NCI-H82 treated with DMSO at 0.1 percent for 48 hours (cell line): ENCODE measurements around the gene HTRA3.

Experiments
- DNase-seq: peaks from one replicate; lab custom pipeline; 2025; ENCODE audit not compliant: unreplicated experiment; lab: John Stamatoyannopoulos, UW

Gene HTRA3

DNA sequence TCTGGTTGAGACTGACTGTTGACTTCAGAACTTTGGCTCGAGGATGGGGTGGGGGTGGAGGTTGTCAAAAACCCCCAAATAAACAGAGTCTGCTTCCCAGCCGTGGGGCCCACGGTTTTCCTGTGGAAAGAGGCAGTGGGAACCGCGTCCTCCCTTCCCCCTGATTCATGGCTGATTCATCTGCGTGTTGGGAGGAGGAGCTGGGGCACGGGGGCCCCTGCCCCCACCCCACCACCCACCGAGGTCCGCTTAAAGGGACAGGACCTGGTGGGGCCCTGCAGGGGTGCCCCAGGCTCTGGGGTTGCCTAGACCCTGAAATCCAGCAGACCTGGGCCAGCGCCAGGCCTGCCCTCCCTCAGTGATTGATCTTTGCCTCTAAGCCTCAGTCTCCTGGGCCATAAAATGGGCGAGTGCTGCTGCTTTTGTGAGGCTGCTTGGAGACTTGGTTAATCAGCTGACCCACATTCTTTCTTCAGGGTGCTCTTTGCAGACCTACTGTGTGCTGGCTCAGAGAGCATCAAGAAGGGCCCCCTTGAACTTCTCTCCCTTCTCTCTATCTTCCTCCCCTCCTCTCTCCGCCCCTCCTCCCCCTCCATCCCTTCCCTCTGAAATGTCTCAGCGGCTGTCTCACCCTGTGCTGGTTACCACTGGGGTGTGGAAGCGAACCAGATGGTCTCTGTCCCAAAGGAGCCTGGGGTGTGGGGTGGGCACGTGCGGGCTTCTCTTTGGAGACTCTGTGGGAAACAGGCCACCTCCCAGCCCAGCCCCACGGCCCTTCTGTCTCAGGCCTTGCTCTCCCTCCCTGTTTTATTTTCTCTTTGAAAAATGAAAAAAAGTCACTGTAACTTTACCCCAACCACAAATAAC is 9.1 kb downstream of the HTRA3 start:
- DNase-seq, result no peak

DNA sequence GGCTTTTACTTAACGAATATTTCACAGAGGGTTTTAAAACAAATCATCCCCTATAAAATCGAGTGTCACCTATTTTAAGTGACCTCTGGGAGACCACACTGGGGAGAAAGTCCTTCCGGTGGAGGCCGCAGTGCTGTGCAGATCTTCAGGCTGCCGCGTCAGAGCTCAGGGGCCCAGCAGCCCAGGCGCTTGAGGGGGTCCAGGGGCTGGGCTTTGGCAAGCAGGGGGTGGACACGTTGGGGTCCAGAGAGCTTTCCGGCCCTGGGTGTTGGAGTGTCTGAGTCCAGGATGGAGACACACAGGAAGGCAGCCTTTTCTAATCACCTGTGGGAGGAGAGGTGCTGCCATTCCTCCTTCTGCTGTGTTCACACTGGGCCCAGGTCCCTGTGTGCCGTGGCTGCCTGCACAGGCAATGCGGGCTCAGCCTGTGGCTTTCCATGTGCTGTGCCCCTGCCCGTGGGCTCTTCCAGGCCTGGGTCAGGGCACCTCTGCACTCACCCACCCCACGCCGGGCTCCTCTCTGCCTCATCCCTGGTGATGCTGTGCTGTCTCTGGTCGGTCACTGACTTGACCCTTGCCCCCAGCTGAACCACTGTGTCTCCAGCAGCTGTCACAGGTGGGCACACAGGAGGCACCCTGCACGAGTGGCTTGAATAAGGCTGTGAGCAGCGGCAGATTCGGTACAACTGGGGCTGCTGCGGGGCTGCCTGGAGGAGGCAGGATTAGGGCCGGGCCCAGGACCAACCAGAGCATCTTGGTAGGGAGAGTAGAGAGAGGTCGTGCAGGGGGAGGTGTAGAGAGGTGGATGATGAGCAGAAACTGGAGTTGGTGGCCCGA is 10.0 kb downstream of the HTRA3 start:
- DNase-seq, result no peak

GRCh38 chr4:8280158-8280875 is 10.8 kb downstream of the HTRA3 start:
- no peak for DNase-seq

DNA sequence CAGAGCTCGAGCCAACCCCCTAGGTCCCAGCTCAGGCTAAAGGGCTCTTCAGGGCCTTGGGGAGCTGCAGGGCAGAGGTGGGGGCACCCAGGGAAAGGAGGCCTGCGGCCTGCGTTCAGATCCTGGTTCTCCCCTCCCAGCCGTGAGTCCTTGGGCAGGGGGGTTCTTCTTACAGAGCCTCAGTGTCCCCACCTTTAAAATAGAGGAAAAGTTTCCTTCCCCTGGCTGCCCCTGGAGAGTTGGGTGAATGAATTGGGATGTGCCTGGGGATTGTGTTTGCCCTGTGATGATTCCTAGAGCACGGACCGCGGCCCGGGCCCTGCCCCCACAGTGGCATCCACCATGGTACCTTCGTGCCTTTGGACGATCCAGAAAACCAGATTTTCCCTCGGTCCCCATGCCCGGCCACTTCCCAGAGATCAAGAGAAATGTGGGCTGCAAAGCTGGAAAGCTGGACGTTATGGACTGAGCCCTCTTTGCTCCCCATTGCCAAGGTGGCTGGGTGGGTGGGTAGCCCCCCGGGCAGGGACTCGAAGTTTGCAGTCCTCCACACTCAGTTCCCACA is 11.4 kb downstream of the HTRA3 start:
- no peak for DNase-seq

GRCh38 chr4:8281519-8282133 is 12.1 kb downstream of the HTRA3 start:
- no peak for DNase-seq

- no peak for DNase-seq
Observed at GRCh38 chr4:8282134-8282641, 12.6 kb downstream of the HTRA3 start.

DNA sequence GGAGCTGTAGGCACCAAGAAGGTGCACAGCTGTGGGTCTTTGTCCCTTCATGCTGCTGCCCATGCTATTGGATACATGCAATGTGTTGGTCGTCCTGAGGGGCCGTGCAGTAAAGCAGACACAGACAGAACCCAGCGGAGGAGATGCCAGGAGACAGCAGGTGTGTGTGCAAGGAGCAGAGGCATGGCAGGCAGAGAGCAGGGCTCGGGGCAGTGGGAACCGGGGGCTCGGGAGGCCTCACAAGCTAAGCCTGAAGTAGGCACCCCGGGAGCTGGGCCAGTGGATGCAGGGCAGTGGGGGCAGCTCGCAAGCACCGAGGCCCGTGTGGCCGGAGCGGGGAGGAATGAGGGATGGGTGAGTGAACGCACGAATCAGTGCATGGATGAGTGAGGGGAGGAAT is 13.2 kb downstream of the HTRA3 start:
- no peak for DNase-seq

GRCh38 chr4:8283161-8283560 is 13.6 kb downstream of the HTRA3 start:
- DNase-seq, result no peak

- DNase-seq, result no peak
Observed at GRCh38 chr4:8283631-8284121, 14.1 kb downstream of the HTRA3 start.

GRCh38 chr4:8284391-8284790 is 14.8 kb downstream of the HTRA3 start:
- DNase-seq, result no peak

GRCh38 chr4:8285143-8285975 is 15.8 kb downstream of the HTRA3 start:
- no peak for DNase-seq

GRCh38 chr4:8285976-8286718 is 16.6 kb downstream of the HTRA3 start:
- no peak for DNase-seq

DNA sequence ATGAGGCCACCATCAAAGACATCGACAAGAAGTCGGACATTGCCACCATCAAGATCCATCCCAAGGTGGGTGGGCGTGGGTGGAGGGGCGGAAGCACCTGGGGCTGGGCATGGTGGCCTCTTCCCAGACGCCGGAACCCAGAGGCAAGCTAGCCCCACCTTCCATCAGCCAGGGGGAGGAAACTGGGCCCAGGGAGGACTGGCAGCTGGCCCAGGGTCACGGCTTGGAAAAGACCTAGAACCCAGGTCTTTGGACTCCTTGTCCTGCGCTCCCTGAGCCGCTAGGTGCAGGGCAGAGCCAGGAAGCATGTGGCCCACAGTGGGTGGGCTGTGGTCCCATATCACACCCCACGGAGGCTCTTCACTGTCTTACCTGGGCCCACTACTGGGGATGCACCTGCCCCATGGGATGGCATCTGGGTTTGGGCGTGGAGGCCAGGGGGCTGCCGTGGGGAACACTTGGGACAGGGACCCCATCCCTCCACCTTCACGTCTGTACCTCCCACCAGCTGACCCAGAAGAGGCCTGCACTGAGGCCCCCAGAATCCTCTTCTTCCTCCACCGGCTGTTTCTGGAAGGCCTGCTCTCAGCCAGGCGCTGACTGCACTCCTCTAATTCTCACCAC is 17.3 kb downstream of the HTRA3 start:
- DNase-seq, result no peak

GRCh38 chr4:8287343-8288280 is 18.1 kb downstream of the HTRA3 start:
- DNase-seq, result no peak

DNA sequence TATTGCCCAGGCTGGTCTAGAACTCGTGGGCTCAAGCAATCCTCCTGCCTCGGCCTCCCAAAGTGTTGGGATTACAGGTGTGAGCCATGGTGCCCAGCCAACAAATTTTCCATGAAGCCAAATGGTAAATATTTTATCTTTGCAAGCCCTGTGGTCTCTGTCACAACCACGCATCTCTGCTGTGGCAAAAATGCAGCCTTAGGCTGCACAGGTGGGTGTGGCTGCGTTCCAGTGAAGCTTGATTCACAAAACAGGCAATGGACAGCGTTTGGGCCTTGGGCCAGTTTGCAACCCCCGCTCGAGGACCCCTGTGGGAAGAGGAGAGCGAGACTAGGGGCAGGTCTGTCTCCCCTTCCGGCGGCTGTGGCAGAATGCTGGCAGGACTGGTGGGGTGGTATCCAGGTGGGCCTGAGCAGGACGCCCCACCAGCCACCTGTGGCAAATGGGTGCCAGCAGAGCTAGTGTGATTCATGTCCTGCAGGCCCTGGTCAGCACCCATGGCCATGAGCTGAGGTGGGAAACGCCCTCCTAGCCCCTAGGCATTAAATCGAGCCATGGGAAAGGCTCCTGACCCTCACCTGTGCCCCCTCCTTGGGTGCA is 19.7 kb downstream of the HTRA3 start:
- no peak for DNase-seq

DNA sequence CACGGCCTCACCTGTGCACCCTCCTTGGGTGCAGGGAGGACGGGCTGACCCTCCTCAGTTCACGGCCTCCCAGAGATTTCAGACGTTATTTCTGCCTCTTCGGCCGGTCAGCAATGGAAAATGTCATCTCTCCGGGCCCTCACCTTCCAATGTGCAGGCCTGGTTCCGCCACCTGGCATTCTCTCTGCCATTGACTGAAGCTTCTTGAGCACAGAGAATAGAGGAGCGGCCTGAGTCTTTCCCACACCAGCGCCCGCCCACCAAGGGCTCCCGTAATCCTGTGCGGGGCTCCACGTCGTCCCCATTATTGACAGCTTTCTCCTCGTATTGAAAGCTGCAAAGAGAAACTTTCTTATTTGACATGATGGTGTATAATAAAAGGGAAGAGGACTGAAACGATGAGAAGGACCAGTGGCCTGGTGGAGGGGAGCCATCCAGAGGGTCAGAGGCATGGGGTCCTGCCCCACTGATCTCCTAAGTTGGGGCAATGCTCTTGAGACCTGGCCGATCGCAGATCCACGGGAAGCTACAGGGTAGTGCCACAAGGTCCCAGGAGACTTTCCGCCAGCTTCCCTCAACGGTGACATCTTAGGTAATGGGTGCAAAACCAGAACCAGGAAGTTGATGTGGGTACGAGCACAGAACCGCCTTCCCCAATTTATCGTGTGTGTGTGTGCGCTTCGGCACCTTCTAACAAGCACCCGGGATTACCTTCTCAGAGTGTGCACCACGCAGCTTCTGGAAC is 20.6 kb downstream of the HTRA3 start:
- no peak for DNase-seq
